Smooth muscle cell of the umbilical artery (primary cell): ENCODE measurements around the gene KRT6C. TPM values are rescaled to one million over a fixed set of nuclear protein-coding genes. Genes with fewer than 3 reads are reported as not detected.

Source experiments
- total RNA-seq: library from RNA; depleted of rRNA; stranded (reverse); fragments of >200 nt; gene quantifications from 2 replicates; pipeline ENCODE4 v1.2.3, GENCODE V29; 2014

The KRT6C gene
- total RNA-seq = not detected in 2 replicates

DNA sequence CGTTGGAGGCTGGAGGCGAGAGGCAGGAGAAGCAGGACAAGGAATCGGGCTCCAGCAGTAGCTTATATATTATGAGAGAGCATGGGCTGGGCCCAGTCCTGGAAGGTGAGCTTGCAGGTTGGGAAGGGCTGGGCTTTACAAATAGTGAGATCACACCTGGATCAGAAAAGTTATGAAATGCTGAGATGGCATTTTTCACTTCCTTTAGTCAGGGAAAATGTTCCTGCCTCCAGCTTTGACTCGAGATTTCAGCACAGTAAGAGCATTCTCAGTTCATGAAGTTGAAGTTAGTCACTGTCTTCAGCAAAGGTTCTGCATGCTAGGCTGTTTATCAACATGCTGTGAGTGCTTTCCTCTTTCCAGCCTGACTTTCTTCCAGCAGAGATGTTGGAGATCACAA is at the start of gene KRT6C:
KRT6C (minus strand) TSS at position 38 of the 400 bp plus-strand sequence. CDS start 68 bp downstream, outside the sequence.

DNA sequence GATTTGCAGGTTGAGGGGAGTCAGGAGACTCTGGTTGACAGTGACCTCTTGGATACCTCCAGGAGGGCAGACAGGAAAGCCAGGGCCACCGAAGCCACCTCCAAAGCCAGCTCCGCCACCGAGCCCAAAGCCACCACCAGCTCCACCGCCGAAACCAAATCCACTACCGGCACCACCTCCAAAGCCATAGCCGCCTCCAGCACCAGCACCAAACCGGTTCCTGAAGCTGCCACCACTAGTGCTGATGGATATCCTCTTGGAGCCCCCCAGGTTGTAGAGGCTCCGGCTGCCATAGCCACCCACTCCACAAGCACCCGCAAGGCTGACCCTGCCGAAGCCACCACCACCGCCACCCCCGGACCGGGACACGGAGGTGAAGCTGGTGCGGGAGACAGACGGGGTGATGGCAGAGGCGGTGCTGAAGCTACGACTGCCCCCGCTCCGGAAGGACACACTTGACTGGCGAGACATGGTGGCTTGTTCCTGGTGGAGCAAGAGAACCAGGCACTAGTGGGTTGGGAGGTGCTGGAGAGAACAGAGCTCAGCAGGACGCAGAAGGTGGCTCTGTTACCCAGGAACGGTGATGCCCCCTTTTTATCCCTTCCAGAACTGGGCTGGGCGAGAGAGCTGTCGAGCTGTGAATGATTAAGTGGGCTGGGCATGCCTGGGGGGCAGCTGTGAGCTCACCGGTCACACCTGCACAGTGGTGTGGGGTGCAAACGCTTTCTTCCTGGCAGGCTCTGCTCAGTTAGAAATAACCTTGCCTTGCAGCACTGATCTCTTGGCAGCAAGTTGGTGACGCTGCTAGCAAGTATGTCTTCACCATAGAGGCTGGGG is 46.4 kb upstream of the KRT6C start, which contains the start of gene KRT5:
KRT5 (minus strand) TSS at position 569 of the 837 bp plus-strand sequence; CDS start at position 471, 98 bp downstream.

DNA sequence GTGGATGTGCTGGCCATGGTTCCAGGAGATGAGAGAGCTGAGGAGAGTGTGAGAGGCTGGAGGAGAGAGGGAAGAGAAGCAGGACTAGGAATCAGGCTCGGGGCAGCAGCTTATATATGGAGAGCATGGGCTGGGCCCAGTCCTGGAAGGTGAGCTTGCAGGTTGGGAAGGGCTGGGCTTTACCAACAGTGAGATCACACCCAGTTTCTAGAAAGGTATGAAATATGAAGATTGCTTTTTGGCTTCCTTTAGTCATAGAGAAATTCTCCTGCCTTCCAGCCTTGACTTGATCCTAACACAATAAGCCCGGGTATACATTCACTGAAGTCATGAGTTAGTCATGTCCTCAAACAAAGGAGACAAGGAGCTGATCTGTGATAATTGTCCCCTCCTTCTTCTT is 19.6 kb upstream of the KRT6C start, which contains the start of gene KRT6A:
KRT6A (minus strand) TSS at position 86 of the 400 bp plus-strand sequence; CDS start at position 17, 69 bp downstream.

DNA sequence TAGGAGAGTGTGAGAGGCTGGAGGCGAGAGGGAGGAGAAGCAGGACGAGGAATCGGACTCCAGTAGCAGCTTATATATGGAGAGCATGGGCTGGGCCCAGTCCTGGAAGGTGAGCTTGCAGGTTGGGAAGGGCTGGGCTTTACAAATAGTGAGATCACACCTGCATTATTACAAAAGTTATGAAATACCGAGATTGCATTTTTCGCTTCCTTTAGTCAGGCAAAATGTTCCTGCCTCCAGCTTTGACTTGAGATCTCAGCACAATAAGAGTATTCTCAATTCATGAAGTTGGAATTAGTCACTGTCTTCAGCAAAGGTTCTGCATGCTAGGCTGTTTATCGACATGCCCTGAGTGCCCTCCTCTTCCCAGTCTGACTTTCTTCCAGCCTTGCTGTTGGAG is 21.5 kb downstream of the KRT6C start, which contains the start of gene KRT6B:
KRT6B (minus strand) TSS at position 46 of the 400 bp plus-strand sequence. CDS start 68 bp downstream, outside the sequence.

DNA sequence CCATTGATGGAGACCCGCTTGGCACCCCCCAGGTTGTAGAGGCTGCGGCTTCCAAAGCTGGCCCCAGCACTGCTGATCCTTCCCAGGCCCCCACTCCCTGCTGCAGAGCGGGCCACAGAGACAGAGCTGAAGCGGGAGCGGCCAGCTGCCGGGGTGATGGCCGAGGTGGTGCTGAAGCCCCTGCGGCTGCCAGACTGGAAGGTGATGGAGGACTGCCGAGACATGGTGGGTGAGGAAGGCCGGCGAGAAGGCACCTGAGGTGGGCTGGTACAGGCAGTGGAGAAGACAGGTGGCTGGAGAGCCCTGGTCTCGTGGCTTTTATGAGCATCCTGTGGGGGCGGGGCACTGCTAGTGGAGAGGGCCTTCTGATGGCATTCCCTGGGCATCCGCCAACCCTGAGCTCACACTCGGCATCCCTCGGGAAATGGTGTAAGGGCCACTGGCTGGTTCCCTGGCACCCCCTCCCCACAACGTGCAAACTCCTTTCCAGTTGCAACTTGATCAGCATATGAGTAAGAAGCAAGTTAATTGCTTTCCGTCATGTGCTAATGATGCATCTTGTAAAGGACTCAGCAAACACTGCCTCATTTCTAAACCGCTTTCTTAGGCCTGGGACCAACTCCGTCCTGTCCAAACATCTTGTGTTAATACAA is 39.4 kb downstream of the KRT6C start, which contains the start of gene KRT75:
KRT75 (minus strand) TSS at position 291 of the 653 bp plus-strand sequence; CDS start at position 224, 67 bp downstream.

Other genes starting within 250 kb of the KRT6C start
- gene KRT7, start 240.6 kb downstream of the KRT6C start, total RNA-seq = 1.8 and 2.1 TPM in 2 replicates
- 0.09 TPM in 1 of 2 replicates, not detected in the other for gene KRT86, start 199.2 kb downstream of the KRT6C start, total RNA-seq
- not detected in 2 replicates for gene KRT81, start 182.3 kb downstream of the KRT6C start, total RNA-seq
- not detected in 2 replicates for gene KRT83, start 152.4 kb downstream of the KRT6C start, total RNA-seq
- gene KRT85, start 106.3 kb downstream of the KRT6C start, total RNA-seq = not detected in 2 replicates
- gene KRT84, start 88.2 kb downstream of the KRT6C start, total RNA-seq = not detected in 2 replicates
- not detected in 2 replicates for gene KRT82, start 67.5 kb downstream of the KRT6C start, total RNA-seq
- gene KRT75, start 39.4 kb downstream of the KRT6C start, total RNA-seq = not detected in 2 replicates
- not detected in 2 replicates for gene KRT6B, start 21.7 kb downstream of the KRT6C start, total RNA-seq
- gene KRT6A, start 19.5 kb upstream of the KRT6C start, total RNA-seq = not detected in 2 replicates
- gene KRT5, start 46.6 kb upstream of the KRT6C start, total RNA-seq = 0.23 TPM in 1 of 2 replicates, not detected in the other
- not detected in 2 replicates for gene KRT71, start 79.3 kb upstream of the KRT6C start, total RNA-seq
- gene KRT74, start 100.0 kb upstream of the KRT6C start, total RNA-seq = not detected in 2 replicates
- gene KRT72, start 127.7 kb upstream of the KRT6C start, total RNA-seq = not detected in 2 replicates
- not detected in 2 replicates for gene KRT73, start 144.8 kb upstream of the KRT6C start, total RNA-seq
- gene KRT2, start 178.4 kb upstream of the KRT6C start, total RNA-seq = not detected in 2 replicates
- not detected in 2 replicates for gene KRT1, start 206.6 kb upstream of the KRT6C start, total RNA-seq
- not detected in 2 replicates for gene KRT77, start 229.7 kb upstream of the KRT6C start, total RNA-seq